H9 (cell line): ENCODE results near the gene LIN7A. TPM values are rescaled to one million over a fixed set of nuclear protein-coding genes. Genes with fewer than 3 reads are reported as not detected.

Source experiments
- DNase-seq: peaks from one replicate; pipeline ENCODE4 v3.0.0-alpha.2; 2017
- H2AFZ ChIP-seq: one replicate; pipeline ENCODE4 v1.6.1; 2013; ENCODE audit warnings: mild to moderate bottlenecking, low read length, control low read depth, moderate library complexity
- H2AK5ac ChIP-seq: 2 replicates; pipeline ENCODE4 v1.6.1; 2013; ENCODE audit warnings: low read length, control low read depth, mixed read lengths; ENCODE audit not compliant: insufficient read length
- H2BK120ac ChIP-seq: one replicate; pipeline ENCODE4 v1.6.1; 2013; ENCODE audit warnings: low read depth, mild to moderate bottlenecking, low read length, control low read depth, inconsistent platforms; ENCODE audit not compliant: poor library complexity, severe bottlenecking
- H2BK12ac ChIP-seq: 2 replicates; pipeline ENCODE4 v1.6.1; 2013; ENCODE audit warnings: low read length, control low read depth, mixed read lengths, low read depth; ENCODE audit not compliant: insufficient read length
- H2BK15ac ChIP-seq: 2 replicates; pipeline ENCODE4 v1.6.1; 2013; ENCODE audit warnings: low read depth, low read length, control low read depth
- H2BK20ac ChIP-seq: one replicate; pipeline ENCODE4 v1.6.1; 2013; ENCODE audit warnings: low read depth, mild to moderate bottlenecking, low read length, control low read depth, inconsistent platforms; ENCODE audit not compliant: poor library complexity, severe bottlenecking
- H2BK5ac ChIP-seq: 2 replicates; pipeline ENCODE4 v1.6.1; 2013; ENCODE audit warnings: low read length, control low read depth, mixed read lengths; ENCODE audit not compliant: insufficient read length
- H3K14ac ChIP-seq: 2 replicates; pipeline ENCODE4 v1.6.1; 2013; ENCODE audit warnings: low read length, control low read depth; ENCODE audit not compliant: insufficient read depth
- H3K18ac ChIP-seq: 2 replicates; pipeline ENCODE4 v1.6.1; 2013; ENCODE audit warnings: low read depth, mild to moderate bottlenecking, mixed read lengths, low read length, control low read depth; ENCODE audit not compliant: insufficient read length
- H3K23ac ChIP-seq: 2 replicates; pipeline ENCODE4 v1.6.1; 2013; ENCODE audit warnings: low read length, control low read depth, mixed read lengths, low read depth; ENCODE audit not compliant: insufficient read length
- H3K23me2 ChIP-seq: 2 replicates; pipeline ENCODE4 v1.6.1; 2013; ENCODE audit warnings: low read depth, mild to moderate bottlenecking, mixed read lengths, low read length, control low read depth; ENCODE audit not compliant: insufficient read length, poor library complexity, severe bottlenecking
- H3K27ac ChIP-seq: 2 replicates; pipeline ENCODE4 v1.5.1; 2013; ENCODE audit warnings: low read length, control low read depth, mixed read lengths, low read depth; ENCODE audit not compliant: insufficient read length
- H3K27me3 ChIP-seq: 2 replicates; pipeline ENCODE4 v1.6.1; 2013; ENCODE audit warnings: low read length, control low read depth, inconsistent platforms; ENCODE audit not compliant: insufficient read depth
- H3K4ac ChIP-seq: 2 replicates; pipeline ENCODE4 v1.6.1; 2013; ENCODE audit warnings: low read depth, mild to moderate bottlenecking, control low read depth, inconsistent platforms, low read length, moderate library complexity
- H3K4me1 ChIP-seq: 2 replicates; pipeline ENCODE4 v1.6.1; 2013; ENCODE audit warnings: low read length, control low read depth, inconsistent platforms; ENCODE audit not compliant: insufficient read depth
- H3K4me2 ChIP-seq: 2 replicates; pipeline ENCODE4 v1.6.1; 2013; ENCODE audit warnings: low read length, control low read depth, mixed read lengths; ENCODE audit not compliant: insufficient read length, insufficient read depth
- H3K56ac ChIP-seq: 2 replicates; pipeline ENCODE4 v1.6.1; 2013; ENCODE audit warnings: low read depth, mild to moderate bottlenecking, mixed read lengths, low read length, control low read depth; ENCODE audit not compliant: insufficient read length
- H3K79me1 ChIP-seq: 2 replicates; pipeline ENCODE4 v1.6.1; 2013; ENCODE audit warnings: low read depth, mild to moderate bottlenecking, moderate library complexity, low read length, control low read depth, inconsistent platforms; ENCODE audit not compliant: insufficient read depth, poor library complexity, severe bottlenecking
- H3K79me2 ChIP-seq: 2 replicates; pipeline ENCODE4 v1.6.1; 2013; ENCODE audit warnings: low read length, control low read depth, inconsistent platforms; ENCODE audit not compliant: insufficient read depth
- H3K9ac ChIP-seq: 2 replicates; pipeline ENCODE4 v1.6.1; 2013; ENCODE audit warnings: low read length, control low read depth, mixed read lengths; ENCODE audit not compliant: insufficient read length; ENCODE audit errors: extremely low read depth
- H3K9me3 ChIP-seq: one replicate; pipeline ENCODE4 v1.6.1; 2013; ENCODE audit warnings: low read depth, low read length, inconsistent platforms; ENCODE audit not compliant: control insufficient read depth
- H3T11ph ChIP-seq: one replicate; pipeline ENCODE4 v1.6.1; 2013; ENCODE audit warnings: mild to moderate bottlenecking, low read length, control low read depth, inconsistent platforms
- H4K20me1 ChIP-seq: one replicate; pipeline ENCODE4 v1.6.1; 2013; ENCODE audit not compliant: control insufficient read depth, insufficient read length, insufficient read depth
- H4K5ac ChIP-seq: 2 replicates; pipeline ENCODE4 v1.6.1; 2013; ENCODE audit warnings: low read depth, mild to moderate bottlenecking, mixed read lengths, low read length, control low read depth; ENCODE audit not compliant: insufficient read length
- H4K8ac ChIP-seq: replicated peaks from 2 replicates; pipeline ENCODE4 v1.6.1; 2013; ENCODE audit warnings: low read length, control low read depth, mixed read lengths, low read depth; ENCODE audit not compliant: insufficient read length
- H4K91ac ChIP-seq: 2 replicates; pipeline ENCODE4 v1.6.1; 2013; ENCODE audit warnings: low read depth, mild to moderate bottlenecking, moderate library complexity, mixed read lengths, low read length, control low read depth; ENCODE audit not compliant: insufficient read length
- H3K27ac Mint-ChIP-seq, 3 experiments: 2 replicates in 2 of 3; 3 replicates in 1 of 3; pipeline ENCODE4 v1.8.0; 2020 to 2021; ENCODE audit warnings: mixed read lengths in 3 of 3, mild to moderate bottlenecking in 1 of 3, moderate library complexity in 1 of 3
- H3K27me3 Mint-ChIP-seq: 2 replicates; pipeline ENCODE4 v1.8.0; 2021; ENCODE audit warnings: low read depth, mild to moderate bottlenecking, moderate library complexity, mixed read lengths
- H3K36me3 Mint-ChIP-seq, 3 experiments: 2 replicates in 2 of 3; 3 replicates in 1 of 3; pipeline ENCODE4 v1.8.0; 2020 to 2021; ENCODE audit warnings: low read depth in 3 of 3, mixed read lengths in 3 of 3; ENCODE audit not compliant: insufficient read depth in 1 of 3
- H3K4me1 Mint-ChIP-seq, 2 experiments: 2 replicates each; pipeline ENCODE4 v1.8.0; 2020; ENCODE audit warnings: mixed read lengths in 2 of 2
- H3K4me3 Mint-ChIP-seq, 2 experiments: 2 replicates in 1 of 2; 3 replicates in 1 of 2; pipeline ENCODE4 v1.8.0; 2020 to 2021; ENCODE audit warnings: mild to moderate bottlenecking in 2 of 2, mixed read lengths in 2 of 2, moderate library complexity in 1 of 2
- H3K9me3 Mint-ChIP-seq, 2 experiments: 2 replicates in 1 of 2; 3 replicates in 1 of 2; pipeline ENCODE4 v1.8.0; 2020; ENCODE audit warnings: mild to moderate bottlenecking in 2 of 2, mixed read lengths in 2 of 2, moderate library complexity in 1 of 2
- WGBS: extraction: QIAGEN DNeasy Blood & Tissue Kit; methylation state at CpG from one replicate; pipeline ENCODE4 v1.1.7; 2013; ENCODE audit warnings: missing lambda C conversion rate, low lambda C conversion rate, mixed read lengths; ENCODE audit not compliant: insufficient read length; ENCODE audit errors: extremely low coverage; 5-methylcytosine and 5-hydroxymethylcytosine counted together
- total RNA-seq: library from RNA; stranded (reverse); gene quantifications from 2 replicates; pipeline ENCODE4 v1.2.1, GENCODE V29; 2021
- TF ChIP-seq, protein P1 (sequence below): fragments of 200-600 bp; sonication (generic); conservative IDR thresholded peaks from 3 replicates; pipeline ENCODE4 v1.8.0; 2021; ENCODE audit warnings: antibody characterized with exemption, mild to moderate bottlenecking

Gene LIN7A
- total RNA-seq, 1 experiment from 2014 or later = 18.3 TPM

DNA sequence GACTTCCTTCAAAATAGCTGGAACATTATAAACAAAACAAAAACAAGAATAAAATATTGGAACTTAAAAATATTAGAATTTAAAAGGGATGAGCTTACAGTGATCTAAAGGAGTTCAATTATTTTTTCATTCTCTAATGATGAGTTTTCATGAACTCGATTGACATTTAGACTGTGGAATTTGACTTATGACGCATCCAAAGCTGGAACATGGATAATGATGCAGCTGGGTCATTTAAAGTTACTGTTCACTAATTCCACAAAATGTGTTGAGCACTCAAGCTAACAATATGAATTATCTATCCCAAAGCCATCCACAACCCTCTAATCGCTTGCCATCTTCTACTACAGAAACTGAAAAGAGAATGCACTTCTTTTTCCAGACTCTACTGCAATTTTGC is 42.5 kb downstream of the LIN7A start:
- no peak overlapping the region for H2BK20ac ChIP-seq
- H3K14ac ChIP-seq = no peak overlapping the region
- H2BK120ac ChIP-seq = no peak overlapping the region
- H4K91ac ChIP-seq = no peak overlapping the region
- no peak overlapping the region for H2BK5ac ChIP-seq
- H2AK5ac ChIP-seq = no peak overlapping the region
- Mint-ChIP-seq H3K27me3 (no peaks in the 10 kb centered on the region; the same call in 1 of the 2 replicates), H3K9me3 (no peaks in the 10 kb centered on the region; a peak in 1 of 5 replicates), H3K4me3 (no peak overlapping the region), H3K27ac (no peak overlapping the region), H3K36me3 (peaks cover 0 to 10% (median 0%) of the 10 kb centered on the region in 3 experiments; a peak in 2 of 7 replicates), H3K4me1 (peaks cover 51 to 52% of the 10 kb centered on the region in 2 experiments)
- H3K56ac ChIP-seq = no peak overlapping the region
- H2AFZ ChIP-seq = no peak overlapping the region
- no CpG with 5 or more reads among the region's 3 CpGs for WGBS
- TF ChIP-seq, protein P1, sequence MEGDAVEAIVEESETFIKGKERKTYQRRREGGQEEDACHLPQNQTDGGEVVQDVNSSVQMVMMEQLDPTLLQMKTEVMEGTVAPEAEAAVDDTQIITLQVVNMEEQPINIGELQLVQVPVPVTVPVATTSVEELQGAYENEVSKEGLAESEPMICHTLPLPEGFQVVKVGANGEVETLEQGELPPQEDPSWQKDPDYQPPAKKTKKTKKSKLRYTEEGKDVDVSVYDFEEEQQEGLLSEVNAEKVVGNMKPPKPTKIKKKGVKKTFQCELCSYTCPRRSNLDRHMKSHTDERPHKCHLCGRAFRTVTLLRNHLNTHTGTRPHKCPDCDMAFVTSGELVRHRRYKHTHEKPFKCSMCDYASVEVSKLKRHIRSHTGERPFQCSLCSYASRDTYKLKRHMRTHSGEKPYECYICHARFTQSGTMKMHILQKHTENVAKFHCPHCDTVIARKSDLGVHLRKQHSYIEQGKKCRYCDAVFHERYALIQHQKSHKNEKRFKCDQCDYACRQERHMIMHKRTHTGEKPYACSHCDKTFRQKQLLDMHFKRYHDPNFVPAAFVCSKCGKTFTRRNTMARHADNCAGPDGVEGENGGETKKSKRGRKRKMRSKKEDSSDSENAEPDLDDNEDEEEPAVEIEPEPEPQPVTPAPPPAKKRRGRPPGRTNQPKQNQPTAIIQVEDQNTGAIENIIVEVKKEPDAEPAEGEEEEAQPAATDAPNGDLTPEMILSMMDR = no peak
- H3K79me1 ChIP-seq = no peaks in the 10 kb centered on the region
- H3K9me3 ChIP-seq = no peaks in the 10 kb centered on the region
- H3K4me1 ChIP-seq = no peaks in the 10 kb centered on the region; the same call in 1 of the 2 replicates
- no peak overlapping the region for H2BK12ac ChIP-seq
- no peaks in the 10 kb centered on the region for H3K79me2 ChIP-seq
- DNase-seq = no peak
- H3K23me2 ChIP-seq = no peaks in the 10 kb centered on the region
- H2BK15ac ChIP-seq = no peak overlapping the region
- no peaks in the 10 kb centered on the region for H3K27me3 ChIP-seq
- H4K8ac ChIP-seq = no peak overlapping the region
- no peak overlapping the region for H3K9ac ChIP-seq
- H3K27ac ChIP-seq = no peak overlapping the region
- H3K18ac ChIP-seq = no peak overlapping the region
- no peak overlapping the region for H3K23ac ChIP-seq
- no peak overlapping the region for H4K5ac ChIP-seq
- no peak overlapping the region for H3K4me2 ChIP-seq
- H3T11ph ChIP-seq = no peak overlapping the region
- H3K4ac ChIP-seq = no peak overlapping the region
- no peaks in the 10 kb centered on the region for H4K20me1 ChIP-seq
